Hematopoietic multipotent progenitor cell (in vitro differentiated cells): ENCODE measurements around the gene ABCF3. TPM values are rescaled to one million over a fixed set of nuclear protein-coding genes. Genes with fewer than 3 reads are reported as not detected.

Source experiments
- DNase-seq, 3 donors: peaks; one replicate each; pipeline ENCODE4 v3.0.0-alpha.2; 2011 to 2015; ENCODE audit warnings: low read depth in 2 of 3, low spot score in 2 of 3
- total RNA-seq: library from RNA; depleted of rRNA; stranded (reverse); fragments of >200 nt; gene quantifications from one replicate; pipeline ENCODE4 v1.2.3, GENCODE V29; 2012

The ABCF3 gene
- total RNA-seq, 1 donor = 53.9 TPM

- no peak for DNase-seq
Measured at GRCh38 chr3:184167786-184168185, 18.2 kb upstream of the ABCF3 start.

- DNase-seq = no peak
Measured at GRCh38 chr3:184168363-184169120, 17.5 kb upstream of the ABCF3 start.

- no peak for DNase-seq
Measured at GRCh38 chr3:184169896-184170875, 15.8 kb upstream of the ABCF3 start.

- DNase-seq = no peak
Measured at GRCh38 chr3:184171562-184171961, 14.4 kb upstream of the ABCF3 start.

GRCh38 chr3:184172681-184173373 lies 13.2 kb upstream of the ABCF3 start:
- DNase-seq = no peak

GRCh38 chr3:184173374-184173722 lies 12.7 kb upstream of the ABCF3 start:
- DNase-seq = no peak

- no peak for DNase-seq
Measured at GRCh38 chr3:184174284-184174645, 11.7 kb upstream of the ABCF3 start.

- DNase-seq = peak; percentile 93 to 99 (median 98)
Measured at GRCh38 chr3:184174646-184175492, 11.1 kb upstream of the ABCF3 start, which contains the start of gene AP2M1. AP2M1 (plus strand) TSS chr3:184174855; CDS start chr3:184176994, 2,139 bp downstream.

- DNase-seq = no peak
Measured at GRCh38 chr3:184175506-184175905, 10.5 kb upstream of the ABCF3 start.

GRCh38 chr3:184175981-184176376 lies 10.0 kb upstream of the ABCF3 start:
- DNase-seq = no peak

GRCh38 chr3:184176377-184177330 lies 9.3 kb upstream of the ABCF3 start:
- peak in 2 of 3 donors; percentile 39 to 40 for DNase-seq

GRCh38 chr3:184177331-184177731 lies 8.7 kb upstream of the ABCF3 start:
- DNase-seq = no peak

- no peak for DNase-seq
Measured at GRCh38 chr3:184177767-184178306, 8.2 kb upstream of the ABCF3 start.

- DNase-seq = no peak
Measured at GRCh38 chr3:184178521-184179138, 7.4 kb upstream of the ABCF3 start.

- no peak for DNase-seq
Measured at GRCh38 chr3:184180165-184180564, 5.8 kb upstream of the ABCF3 start.

GRCh38 chr3:184181596-184181995 lies 4.4 kb upstream of the ABCF3 start:
- DNase-seq = no peak

- DNase-seq = no peak
Measured at GRCh38 chr3:184183679-184184078, 2.3 kb upstream of the ABCF3 start.

- no peak for DNase-seq
Measured at GRCh38 chr3:184184546-184185230, 1.3 kb upstream of the ABCF3 start.
